Glutamatergic neuron (in vitro differentiated cells): Measurements from ENCODE around the gene TCF7L2. TPM values are rescaled to one million over a fixed set of nuclear protein-coding genes. Genes with fewer than 3 reads are reported as not detected.
A peak's percentile ranks its signal among the peaks of the same experiment; 100 is the strongest.

Experiments used
- DNase-seq: peaks from one replicate; pipeline ENCODE4 v3.0.0; 2022
- H3K27ac Mint-ChIP-seq: one replicate; pipeline ENCODE4 v1.8.0; 2020; ENCODE audit warnings: mild to moderate bottlenecking, mixed read lengths, inconsistent platforms; ENCODE audit not compliant: unreplicated experiment
- H3K27me3 Mint-ChIP-seq: one replicate; pipeline ENCODE4 v1.8.0; 2020; ENCODE audit warnings: mild to moderate bottlenecking, moderate library complexity, mixed read lengths, inconsistent platforms; ENCODE audit not compliant: unreplicated experiment
- H3K36me3 Mint-ChIP-seq: one replicate; pipeline ENCODE4 v1.8.0; 2020; ENCODE audit warnings: mild to moderate bottlenecking, mixed read lengths, inconsistent platforms; ENCODE audit not compliant: unreplicated experiment
- H3K4me1 Mint-ChIP-seq: one replicate; pipeline ENCODE4 v1.8.0; 2020; ENCODE audit warnings: mild to moderate bottlenecking, low read depth, mixed read lengths, inconsistent platforms; ENCODE audit not compliant: unreplicated experiment
- H3K4me3 Mint-ChIP-seq: one replicate; pipeline ENCODE4 v1.8.0; 2020; ENCODE audit warnings: mild to moderate bottlenecking, mixed read lengths, inconsistent platforms; ENCODE audit not compliant: unreplicated experiment
- H3K9me3 Mint-ChIP-seq: one replicate; pipeline ENCODE4 v1.8.0; 2020; ENCODE audit warnings: mild to moderate bottlenecking, moderate library complexity, mixed read lengths, inconsistent platforms; ENCODE audit not compliant: unreplicated experiment
- CTCF ChIP-seq: fragments of 200-600 bp; sonication (generic); IDR thresholded peaks from one replicate; pipeline ENCODE4 v1.5.0; 2021; ENCODE audit not compliant: partially characterized antibody, unreplicated experiment
- total RNA-seq: library from RNA; stranded (reverse); fragmentation: NEBNext Ultra II Directional; extraction: Animal tissue kit (Norgen Biotek cat#: 25700); gene quantifications from one replicate; pipeline ENCODE4 v1.2.1, GENCODE V29; 2021; ENCODE audit not compliant: unreplicated experiment

The TCF7L2 gene
- total RNA-seq, 1 donor from 2014 or later = 5.0 TPM

- no peak overlapping the region for H3K27ac Mint-ChIP-seq
- no peaks in the 10 kb centered on the region for H3K9me3 Mint-ChIP-seq
- H3K4me1 Mint-ChIP-seq = peaks cover 2% of the 10 kb centered on the region
- H3K27me3 Mint-ChIP-seq = no peaks in the 10 kb centered on the region
- no peak for DNase-seq
- H3K4me3 Mint-ChIP-seq = no peak overlapping the region
- no peaks in the 10 kb centered on the region for H3K36me3 Mint-ChIP-seq
- no peak for TF ChIP-seq CTCF
Measured at GRCh38 chr10:112970021-112970420, 20.0 kb downstream of the TCF7L2 start.

GRCh38 chr10:112972606-112973005, 22.6 kb downstream of the TCF7L2 start:
- H3K36me3 Mint-ChIP-seq = no peaks in the 10 kb centered on the region
- H3K27ac Mint-ChIP-seq = no peak overlapping the region
- no peak for DNase-seq
- peaks cover 5% of the 10 kb centered on the region for H3K4me1 Mint-ChIP-seq
- H3K27me3 Mint-ChIP-seq = no peaks in the 10 kb centered on the region
- TF ChIP-seq CTCF = no peak
- H3K4me3 Mint-ChIP-seq = no peak overlapping the region
- H3K9me3 Mint-ChIP-seq = no peaks in the 10 kb centered on the region

- H3K9me3 Mint-ChIP-seq = no peaks in the 10 kb centered on the region
- no peak for DNase-seq
- no peaks in the 10 kb centered on the region for H3K36me3 Mint-ChIP-seq
- no peak for TF ChIP-seq CTCF
- no peak overlapping the region for H3K4me3 Mint-ChIP-seq
- no peaks in the 10 kb centered on the region for H3K27me3 Mint-ChIP-seq
- peaks cover 6% of the 10 kb centered on the region for H3K4me1 Mint-ChIP-seq
- H3K27ac Mint-ChIP-seq = no peak overlapping the region
Measured at GRCh38 chr10:112973046-112973445, 23.0 kb downstream of the TCF7L2 start.

- Mint-ChIP-seq H3K4me1 (peaks cover 6% of the 10 kb centered on the region), H3K9me3 (no peaks in the 10 kb centered on the region), H3K4me3 (no peak overlapping the region), H3K27me3 (no peaks in the 10 kb centered on the region), H3K36me3 (no peaks in the 10 kb centered on the region), H3K27ac (no peak overlapping the region)
- TF ChIP-seq CTCF = no peak
- DNase-seq = no peak
Measured at GRCh38 chr10:112973805-112974204, 23.8 kb downstream of the TCF7L2 start.

GRCh38 chr10:112977426-112977898, 27.4 kb downstream of the TCF7L2 start:
- Mint-ChIP-seq H3K9me3 (no peaks in the 10 kb centered on the region), H3K27me3 (no peaks in the 10 kb centered on the region), H3K4me3 (no peak overlapping the region), H3K36me3 (no peaks in the 10 kb centered on the region), H3K27ac (no peak overlapping the region), H3K4me1 (peaks cover 6% of the 10 kb centered on the region)
- peak; percentile 39 for DNase-seq
- TF ChIP-seq CTCF = no peak
